Activated CD4-positive, alpha-beta T cell treated with anti-CD3 and anti-CD28 coated beads, Interleukin-2, amount 10 ng/mL, durations not matched to agents 24 days and 14 days (primary cell): ENCODE data around the gene CDH24. TPM values are rescaled to one million over a fixed set of nuclear protein-coding genes. Genes with fewer than 3 reads are reported as not detected.
A peak's percentile ranks its signal among the peaks of the same experiment; 100 is the strongest.

Experiments
- DNase-seq: peaks from one replicate; pipeline ENCODE4 v3.0.0; 2022
- H3K27ac Mint-ChIP-seq: one replicate; pipeline ENCODE4 v1.8.0; 2022; ENCODE audit warnings: mild to moderate bottlenecking, mixed read lengths
- H3K27me3 Mint-ChIP-seq: one replicate; pipeline ENCODE4 v1.8.0; 2022; ENCODE audit warnings: mixed read lengths
- H3K36me3 Mint-ChIP-seq: one replicate; pipeline ENCODE4 v1.8.0; 2022; ENCODE audit warnings: low read depth, mild to moderate bottlenecking, mixed read lengths
- H3K4me1 Mint-ChIP-seq: one replicate; pipeline ENCODE4 v1.8.0; 2021; ENCODE audit warnings: mixed read lengths
- H3K4me3 Mint-ChIP-seq: one replicate; pipeline ENCODE4 v1.8.0; 2022; ENCODE audit warnings: mild to moderate bottlenecking, moderate library complexity, mixed read lengths
- H3K9me3 Mint-ChIP-seq: one replicate; pipeline ENCODE4 v1.8.0; 2021; ENCODE audit warnings: mixed read lengths
- intact Hi-C: fragments of 100-400 bp; cut with micrococcal nuclease; formaldehyde crosslinking; loops from one replicate; pipeline ENCODE4 v1.15.1; 2023
- total RNA-seq: library from RNA; stranded (reverse); gene quantifications from 2 replicates; pipeline ENCODE4 v1.2.3, GENCODE V29; 2022

Gene CDH24
- total RNA-seq, 1 donor from 2014 or later = 1.6 TPM

DNA sequence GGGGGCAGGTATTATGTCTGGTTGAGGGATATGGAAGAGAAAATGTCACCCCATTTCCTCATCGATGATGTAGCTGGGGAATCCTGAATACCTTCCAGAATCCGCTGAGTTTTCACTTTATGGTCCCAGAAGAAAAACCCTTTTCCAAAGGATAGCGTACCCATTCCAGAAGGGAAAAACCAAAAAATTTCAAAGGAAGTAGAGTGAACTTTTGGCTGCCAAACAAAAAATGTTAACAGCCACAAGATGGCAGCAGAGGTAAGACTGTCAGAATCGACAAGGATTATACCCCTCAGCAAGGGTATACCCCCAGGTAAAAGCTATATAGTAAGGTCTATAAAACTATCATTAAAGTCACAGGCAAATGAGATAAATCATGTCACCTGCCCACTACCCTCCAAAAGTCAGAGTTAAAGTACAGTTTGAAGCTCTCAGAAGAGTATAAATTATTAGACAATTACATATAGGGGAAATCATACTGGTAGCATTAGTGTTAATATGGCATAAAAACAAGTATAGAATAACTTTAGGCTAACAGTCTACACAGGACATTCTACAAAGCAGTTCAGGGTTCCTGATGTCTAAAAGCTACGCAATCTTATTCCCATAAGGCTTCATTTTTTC lies 19.6 kb upstream of the CDH24 start:
- H3K4me3 Mint-ChIP-seq = no peak overlapping the region
- no peaks in the 10 kb centered on the region for H3K27me3 Mint-ChIP-seq
- H3K36me3 Mint-ChIP-seq = peaks cover 68% of the 10 kb centered on the region
- H3K4me1 Mint-ChIP-seq = peaks cover 5% of the 10 kb centered on the region
- no peak overlapping the region for H3K27ac Mint-ChIP-seq
- intact Hi-C loops = loop anchor here (2.0 kb wide), 1 partner anchor 32 kb away; no protein-coding TSS in a partner anchor
- H3K9me3 Mint-ChIP-seq = no peaks in the 10 kb centered on the region
- DNase-seq = peak; percentile 81

DNA sequence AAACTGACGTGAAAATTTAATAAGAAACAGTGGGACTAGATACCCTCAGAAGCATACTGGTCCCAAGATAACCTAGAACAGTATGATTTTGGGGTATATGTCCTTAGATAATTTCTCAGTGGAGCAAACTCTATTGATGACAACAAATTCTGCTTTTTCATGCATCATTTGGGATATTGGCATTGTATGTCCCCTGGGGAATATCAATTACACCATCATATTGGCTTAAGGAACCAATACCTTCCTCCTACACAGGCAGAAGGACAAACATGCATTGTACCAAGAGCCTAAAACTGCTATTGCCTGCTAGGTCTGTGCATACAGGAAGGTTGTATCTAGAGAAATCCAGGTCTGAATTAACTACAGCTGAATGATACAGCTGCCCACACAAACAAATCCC lies 17.6 kb upstream of the CDH24 start:
- Mint-ChIP-seq H3K27me3 (no peaks in the 10 kb centered on the region), H3K9me3 (no peaks in the 10 kb centered on the region), H3K4me3 (no peak overlapping the region), H3K36me3 (peaks cover 63% of the 10 kb centered on the region), H3K27ac (no peak overlapping the region), H3K4me1 (peaks cover 19% of the 10 kb centered on the region)
- DNase-seq = no peak
- intact Hi-C loops = no loop called here

DNA sequence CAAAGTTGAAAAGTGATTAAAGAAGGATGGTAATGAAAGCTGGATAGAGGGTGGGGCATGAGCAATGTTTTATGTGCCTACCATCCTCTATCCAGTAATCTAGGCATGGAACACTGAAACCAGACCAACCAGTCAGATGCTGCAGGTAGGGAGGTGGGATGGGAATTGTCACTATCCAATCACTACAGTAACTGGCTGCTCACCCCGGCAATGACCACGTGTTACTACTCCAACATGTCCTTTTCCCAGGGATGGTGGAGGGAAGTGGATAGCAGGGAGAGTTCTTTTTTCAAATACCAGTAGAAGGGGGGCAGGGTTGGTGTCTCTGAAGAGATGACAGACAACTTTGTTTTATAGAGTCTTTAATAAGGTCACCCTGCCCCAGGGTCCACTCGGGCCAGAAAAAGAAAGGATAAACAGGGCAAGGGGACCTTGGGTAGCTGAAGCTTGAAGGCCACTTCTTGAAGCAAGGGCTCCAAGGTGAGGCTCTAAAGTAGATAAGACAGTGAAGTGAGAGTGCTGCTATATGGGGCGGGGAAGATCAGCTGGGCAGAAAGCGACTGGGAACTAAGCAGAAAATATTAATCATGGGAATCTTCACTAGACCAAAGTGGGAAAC lies 14.7 kb upstream of the CDH24 start:
- H3K4me1 Mint-ChIP-seq = peaks cover 23% of the 10 kb centered on the region
- DNase-seq = peak; percentile 56
- peak overlapping the region; percentile 90 for H3K27ac Mint-ChIP-seq
- peaks cover 52% of the 10 kb centered on the region for H3K36me3 Mint-ChIP-seq
- H3K4me3 Mint-ChIP-seq = peak overlapping the region; percentile 98
- H3K9me3 Mint-ChIP-seq = no peaks in the 10 kb centered on the region
- intact Hi-C loops = loop anchor here (1.0 kb wide), 1 partner anchor 23 kb away; the partner anchor contains the start of genes ACIN1 and C14orf119
- no peaks in the 10 kb centered on the region for H3K27me3 Mint-ChIP-seq

DNA sequence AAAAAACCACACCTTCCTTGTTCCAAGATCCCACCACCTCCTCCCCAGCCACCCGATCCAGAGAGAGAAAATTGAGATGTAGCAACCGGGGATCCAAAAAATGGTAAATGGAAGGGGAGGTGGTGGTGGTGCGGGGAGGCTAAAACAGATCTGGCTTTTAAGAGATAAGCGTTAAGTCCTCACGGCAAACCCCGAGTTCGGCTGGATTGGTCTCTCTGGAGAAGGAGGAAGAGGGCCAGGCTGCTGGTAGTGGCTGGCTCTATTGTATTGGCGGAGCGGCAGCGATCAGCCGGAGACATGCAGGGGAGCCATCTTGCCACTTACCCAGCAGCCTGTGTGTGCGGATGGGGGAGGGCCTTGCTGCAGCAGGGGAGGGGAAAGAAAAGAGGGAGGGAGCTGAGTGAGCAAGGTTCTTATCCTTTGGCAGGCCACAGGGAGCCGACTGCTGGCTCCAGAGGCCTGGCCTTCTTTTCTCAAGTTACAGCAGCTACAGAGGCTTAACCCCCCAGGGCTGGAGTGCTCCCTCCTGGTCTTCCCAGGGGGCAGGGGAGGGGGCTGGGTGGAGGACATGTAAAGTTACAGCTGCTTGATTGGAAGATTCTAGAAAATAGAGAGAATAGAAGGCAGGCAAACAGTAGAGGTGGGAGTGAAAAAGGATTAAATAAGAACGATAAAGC lies 14.1 kb upstream of the CDH24 start:
- no peaks in the 10 kb centered on the region for H3K27me3 Mint-ChIP-seq
- peaks cover 52% of the 10 kb centered on the region for H3K36me3 Mint-ChIP-seq
- H3K27ac Mint-ChIP-seq = peak overlapping the region; percentile 90
- H3K9me3 Mint-ChIP-seq = no peaks in the 10 kb centered on the region
- intact Hi-C loops = loop anchor here (1.0 kb wide), 1 partner anchor 24 kb away; the partner anchor contains the start of genes ACIN1 and C14orf119
- H3K4me1 Mint-ChIP-seq = peaks cover 23% of the 10 kb centered on the region
- peak overlapping the region; percentile 98 for H3K4me3 Mint-ChIP-seq
- peak; percentile 94 for DNase-seq

DNA sequence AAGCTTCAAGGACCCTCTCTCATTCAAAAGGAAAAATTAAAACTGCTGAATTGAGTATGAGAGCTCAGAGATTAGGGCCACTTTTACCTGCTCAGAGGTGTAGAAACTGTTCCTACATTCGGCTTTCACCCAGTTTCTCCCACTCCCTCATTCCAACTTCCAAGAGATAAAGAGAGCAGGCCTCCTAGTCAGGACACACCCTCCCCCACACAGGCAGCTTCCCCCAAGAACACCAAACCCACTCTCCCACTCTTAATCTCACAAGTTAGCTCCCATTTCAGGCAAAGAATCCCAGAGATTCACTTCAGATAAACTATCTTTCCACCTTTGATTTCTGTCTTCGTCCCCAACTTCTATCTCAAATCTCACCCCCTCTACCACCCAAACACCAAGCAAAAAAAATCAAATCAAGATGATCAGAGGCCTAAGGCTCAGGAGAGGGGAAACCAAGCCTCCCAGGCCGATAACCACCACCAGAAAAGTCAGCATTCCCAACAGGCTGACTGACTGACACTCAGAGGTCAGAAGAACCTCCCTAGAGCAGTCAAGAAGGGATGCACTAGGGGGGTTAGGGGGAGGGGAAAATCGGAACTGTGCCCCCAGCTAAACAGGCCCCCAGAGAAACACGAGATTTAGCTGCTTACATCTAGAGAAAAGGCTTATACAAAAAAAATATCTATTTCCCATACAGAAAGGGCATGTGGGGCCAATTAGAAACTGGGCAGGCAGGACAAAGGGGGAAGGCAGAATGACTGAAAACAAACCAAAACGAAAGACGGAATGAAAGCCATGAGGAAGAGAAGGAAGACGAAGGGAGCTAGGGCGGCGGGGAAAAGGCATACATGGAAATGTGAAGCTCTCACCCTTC lies 13.2 kb upstream of the CDH24 start:
- Mint-ChIP-seq H3K36me3 (peaks cover 55% of the 10 kb centered on the region), H3K9me3 (no peaks in the 10 kb centered on the region)

DNA sequence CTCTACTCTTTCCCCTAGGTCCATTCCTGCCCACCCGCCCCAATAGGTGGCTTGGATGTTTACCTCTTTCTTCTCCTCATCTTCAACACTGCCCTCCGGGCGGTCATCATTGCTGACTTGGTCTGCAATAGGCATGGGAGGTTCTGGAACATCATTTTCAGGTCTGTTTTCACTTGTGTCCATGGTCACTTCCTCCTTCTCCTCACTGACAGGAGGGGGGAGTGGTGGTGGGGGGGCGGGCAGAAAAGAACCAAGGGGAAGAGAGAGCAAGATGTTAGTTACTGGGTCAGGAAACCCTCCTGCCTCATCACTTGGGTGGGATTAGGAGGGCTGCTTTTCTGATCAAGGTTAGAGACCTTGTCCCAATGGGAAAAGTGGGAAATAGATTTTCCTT lies 12.1 kb upstream of the CDH24 start:
- H3K9me3 Mint-ChIP-seq = no peaks in the 10 kb centered on the region
- DNase-seq = no peak
- H3K4me3 Mint-ChIP-seq = no peak overlapping the region
- peaks cover 60% of the 10 kb centered on the region for H3K36me3 Mint-ChIP-seq
- intact Hi-C loops = loop anchor here (2.0 to 5.0 kb wide), 2 partner anchors 41 to 118 kb away; no protein-coding TSS in a partner anchor
- peaks cover 28% of the 10 kb centered on the region for H3K4me1 Mint-ChIP-seq
- H3K27ac Mint-ChIP-seq = no peak overlapping the region
- no peaks in the 10 kb centered on the region for H3K27me3 Mint-ChIP-seq

More for the DNA sequence above, 13.2 kb upstream of the CDH24 start:
- peak overlapping the region; percentile 98 for H3K4me3 Mint-ChIP-seq
- H3K27ac Mint-ChIP-seq = peak overlapping the region; percentile 90
- peak; percentile 58 for DNase-seq
- H3K27me3 Mint-ChIP-seq = no peaks in the 10 kb centered on the region
- intact Hi-C loops = loop anchor here (1.0 kb wide), 1 partner anchor 25 kb away; the partner anchor contains the start of genes ACIN1 and C14orf119
- H3K4me1 Mint-ChIP-seq = peaks cover 28% of the 10 kb centered on the region

DNA sequence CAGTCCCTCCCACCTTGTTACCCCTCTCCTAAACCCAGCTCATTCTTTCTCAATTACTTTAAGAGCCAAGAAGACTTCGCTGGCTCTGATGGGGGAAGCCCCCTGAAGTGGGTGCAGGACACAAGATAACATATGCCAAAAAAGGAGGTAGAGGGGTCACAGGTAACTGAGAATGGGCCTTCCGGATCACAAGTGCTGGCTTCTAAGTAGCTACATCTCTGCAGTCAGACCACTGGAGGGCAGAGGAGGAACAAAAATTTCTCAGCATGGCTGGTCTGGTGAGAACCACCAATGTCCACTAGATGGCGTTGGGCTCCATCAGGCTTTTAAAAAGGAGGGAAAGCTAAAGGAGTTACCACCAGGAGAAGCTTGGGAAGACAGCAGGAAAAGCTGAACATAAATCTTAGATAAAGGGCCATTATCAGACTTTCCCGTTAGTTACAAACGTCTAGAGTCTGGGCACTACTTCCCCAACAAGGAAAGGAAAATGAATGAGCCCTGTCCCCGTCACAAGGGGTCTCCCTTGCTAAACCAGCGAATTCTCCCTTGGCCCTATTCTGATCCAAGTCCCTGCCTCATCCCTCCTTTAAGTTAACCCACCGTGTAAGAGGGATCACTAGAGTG lies 11.6 kb upstream of the CDH24 start:
- Mint-ChIP-seq H3K27ac (peak overlapping the region; percentile 44), H3K9me3 (no peaks in the 10 kb centered on the region), H3K36me3 (peaks cover 65% of the 10 kb centered on the region), H3K27me3 (no peaks in the 10 kb centered on the region), H3K4me3 (peak overlapping the region; percentile 53), H3K4me1 (peaks cover 28% of the 10 kb centered on the region)
- intact Hi-C loops = loop anchor here (2.0 to 5.0 kb wide), 2 partner anchors 42 to 118 kb away; no protein-coding TSS in a partner anchor
- peak; percentile 93 for DNase-seq

DNA sequence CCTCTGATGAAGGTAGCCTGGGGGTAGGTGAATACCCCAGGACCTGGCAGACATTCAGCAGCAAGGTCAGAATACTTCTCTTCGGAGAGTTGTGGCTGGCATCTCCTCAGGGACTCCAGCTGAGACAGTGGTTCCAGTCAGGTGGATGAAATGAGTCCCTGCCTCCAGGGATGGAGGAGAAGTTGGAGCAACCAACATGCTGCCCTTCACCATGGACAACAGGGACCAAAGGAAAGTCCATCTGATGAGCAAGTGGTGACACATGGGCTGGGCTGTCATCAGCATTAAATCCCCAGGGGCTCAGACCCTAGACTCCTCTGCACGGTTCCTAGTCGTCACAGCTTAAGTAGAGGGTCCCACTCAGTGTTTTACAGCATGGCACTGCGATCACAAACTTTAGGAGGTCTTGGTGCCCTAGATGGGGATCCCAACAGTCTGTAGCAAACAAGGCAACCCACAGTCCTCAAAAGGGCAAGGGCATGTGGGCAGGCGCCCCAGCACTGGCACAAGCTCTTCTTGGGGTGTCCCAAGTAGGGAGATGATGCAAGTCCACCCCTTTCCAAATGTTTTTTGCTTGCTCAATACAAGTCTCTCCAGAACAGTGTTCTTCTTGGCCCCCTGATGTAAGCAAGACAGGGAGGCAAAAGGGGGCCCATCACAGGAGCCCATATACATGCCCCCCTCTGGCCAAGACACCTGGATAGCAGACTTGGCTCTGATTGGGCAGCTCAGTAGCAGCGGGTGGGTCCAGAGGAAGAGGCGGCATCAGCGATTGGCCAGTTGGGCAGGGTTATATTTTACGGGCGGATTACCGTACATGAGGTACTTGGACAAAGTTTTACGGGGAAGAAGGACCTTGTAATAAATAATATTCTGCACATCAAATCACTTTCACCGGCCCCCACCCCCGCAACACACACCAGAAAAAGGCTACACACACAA lies 10.8 kb upstream of the CDH24 start:
- H3K4me1 Mint-ChIP-seq = peaks cover 29% of the 10 kb centered on the region
- H3K27ac Mint-ChIP-seq = peak overlapping the region; percentile 44
- no peaks in the 10 kb centered on the region for H3K27me3 Mint-ChIP-seq
- peaks cover 72% of the 10 kb centered on the region for H3K36me3 Mint-ChIP-seq
- DNase-seq = peak; percentile 58
- intact Hi-C loops = loop anchor here (2.0 to 5.0 kb wide), 2 partner anchors 43 to 119 kb away; no protein-coding TSS in a partner anchor
- peak overlapping the region; percentile 53 for H3K4me3 Mint-ChIP-seq
- no peaks in the 10 kb centered on the region for H3K9me3 Mint-ChIP-seq

DNA sequence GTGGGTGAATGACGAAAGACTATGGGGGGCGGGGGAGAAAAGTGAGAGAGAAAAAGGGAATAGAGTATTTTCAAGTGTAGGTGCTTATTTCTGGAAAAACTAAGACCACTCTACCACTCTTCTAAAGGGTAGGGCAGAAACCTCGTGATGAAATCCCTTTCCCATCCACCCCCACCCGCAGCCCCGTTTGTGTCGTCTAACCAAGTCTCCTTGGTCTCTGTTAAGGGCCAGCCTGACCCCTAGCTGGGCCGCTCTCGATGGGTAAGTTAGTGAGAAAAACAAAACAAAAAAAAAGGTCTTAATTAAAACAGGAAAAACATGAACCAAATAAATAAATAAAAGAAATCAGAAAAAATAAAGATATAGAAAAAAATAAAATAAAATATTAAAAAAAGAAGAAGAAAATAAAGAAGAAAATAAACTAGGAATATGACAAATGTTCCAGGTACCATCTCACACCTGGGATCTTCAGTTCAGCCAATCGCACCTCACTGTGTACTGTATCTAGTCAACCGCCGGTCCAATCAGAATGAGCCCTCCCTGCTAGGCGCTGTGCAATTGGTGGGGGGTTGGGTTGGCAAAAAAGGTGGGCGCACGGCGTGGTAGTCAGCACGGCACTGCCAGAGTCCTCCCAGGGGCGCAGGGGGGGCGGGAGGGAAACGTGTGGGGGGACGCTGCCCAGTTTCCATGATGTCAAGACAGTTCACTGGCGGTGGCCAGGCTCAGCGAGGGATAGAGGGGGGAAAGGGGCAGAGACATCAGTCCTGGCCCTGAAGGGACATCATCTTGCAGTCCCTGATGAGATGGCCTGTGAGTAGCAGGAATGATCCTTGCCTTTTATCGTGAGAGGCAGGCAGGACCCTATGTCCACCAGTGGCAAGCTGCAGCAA lies 9.8 kb upstream of the CDH24 start:
- intact Hi-C loops = loop anchor here (5.0 kb wide), 1 partner anchor 120 kb away; no protein-coding TSS in a partner anchor
- peaks cover 26% of the 10 kb centered on the region for H3K4me1 Mint-ChIP-seq
- H3K4me3 Mint-ChIP-seq = no peak overlapping the region
- DNase-seq = no peak
- H3K27ac Mint-ChIP-seq = no peak overlapping the region
- H3K9me3 Mint-ChIP-seq = no peaks in the 10 kb centered on the region
- peaks cover 74% of the 10 kb centered on the region for H3K36me3 Mint-ChIP-seq
- H3K27me3 Mint-ChIP-seq = no peaks in the 10 kb centered on the region

DNA sequence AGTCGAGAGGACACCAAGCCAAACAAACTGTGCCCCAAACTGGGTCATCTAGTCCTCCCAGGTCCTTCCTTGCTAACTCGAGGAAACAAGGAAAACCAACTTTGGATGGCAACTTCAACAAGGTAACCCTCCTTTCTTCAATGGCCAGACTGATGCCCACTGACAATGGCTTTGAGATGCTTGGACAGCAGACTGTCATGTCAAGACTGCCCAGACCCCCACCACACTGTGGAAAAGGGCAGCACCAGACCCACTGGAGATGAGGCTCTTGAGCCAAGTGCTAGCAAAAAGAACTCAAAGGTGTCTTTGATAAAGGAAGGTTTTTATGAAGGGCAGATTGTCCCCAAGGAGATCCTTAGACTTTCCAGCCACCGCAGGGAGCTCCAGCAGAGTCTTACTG lies 9.0 kb upstream of the CDH24 start:
- intact Hi-C loops = loop anchor here (5.0 kb wide), 1 partner anchor 121 kb away; no protein-coding TSS in a partner anchor
- no peak for DNase-seq
- no peaks in the 10 kb centered on the region for H3K9me3 Mint-ChIP-seq
- no peak overlapping the region for H3K27ac Mint-ChIP-seq
- peaks cover 68% of the 10 kb centered on the region for H3K36me3 Mint-ChIP-seq
- H3K27me3 Mint-ChIP-seq = no peaks in the 10 kb centered on the region
- H3K4me1 Mint-ChIP-seq = peaks cover 19% of the 10 kb centered on the region
- no peak overlapping the region for H3K4me3 Mint-ChIP-seq

DNA sequence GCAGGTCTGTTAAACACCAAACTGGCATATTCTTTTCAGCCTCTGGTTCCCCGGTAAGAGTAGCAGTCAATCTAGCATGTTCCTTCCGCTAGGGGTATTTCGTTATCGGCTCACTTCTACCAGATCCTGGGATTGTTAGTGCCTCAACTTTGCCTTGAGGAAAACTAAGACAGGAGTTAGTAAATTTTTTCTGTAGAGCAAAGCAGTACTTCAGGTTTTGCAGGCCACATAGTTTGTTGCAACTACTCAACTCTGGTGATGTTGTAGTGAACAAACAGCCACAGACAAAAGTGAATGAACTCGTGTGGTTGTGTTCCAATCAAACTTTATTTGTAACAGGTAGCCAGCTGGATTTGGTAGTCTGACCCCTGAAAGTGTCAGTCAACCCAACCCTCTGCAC lies 6.3 kb upstream of the CDH24 start:
- no peak overlapping the region for H3K4me3 Mint-ChIP-seq
- no peak overlapping the region for H3K27ac Mint-ChIP-seq
- peaks cover 9% of the 10 kb centered on the region for H3K4me1 Mint-ChIP-seq
- H3K36me3 Mint-ChIP-seq = peaks cover 71% of the 10 kb centered on the region
- no peaks in the 10 kb centered on the region for H3K27me3 Mint-ChIP-seq
- intact Hi-C loops = no loop called here
- DNase-seq = no peak
- no peaks in the 10 kb centered on the region for H3K9me3 Mint-ChIP-seq
